ENCODE results near the gene TKTL1.

- no peak for TF ChIP-seq CTCF (IDR thresholded peaks at IDR 0.05)
- no peak for TF ChIP-seq POLR2AphosphoS5 (IDR thresholded peaks at IDR 0.05)
These were observed 68.3 kb downstream of the TKTL1 start for GRCh38 chrX:154363706-154364439.
